Gastroesophageal sphincter (tissue), 4 donors: Measurements from ENCODE around the gene CFAP53. TPM values are rescaled to one million over a fixed set of nuclear protein-coding genes. Genes with fewer than 3 reads are reported as not detected.

Source experiments
- ATAC-seq: fragments of 150-250 bp; one replicate; pipeline ENCODE4 v1.9.1; 2016; ENCODE audit warnings: mild to moderate bottlenecking, moderate library complexity
- H3K27ac ChIP-seq, 4 donors: fragments of 200-600 bp; sonication (generic) in 3 of 4; 1 replicate in 3 of 4; 2 replicates in 1 of 4; pipeline ENCODE4 v1.5.1; 2016 to 2019
- H3K27me3 ChIP-seq: fragments of 200-600 bp; sonication (generic); one replicate; pipeline ENCODE4 v1.5.1; 2019
- H3K36me3 ChIP-seq, 2 donors: fragments of 200-600 bp; sonication (generic); one replicate each; pipeline ENCODE4 v1.5.1; 2019; ENCODE audit warnings: control low read depth in 1 of 2
- H3K4me1 ChIP-seq, 3 donors: fragments of 200-600 bp; sonication (generic); 1 replicate in 2 of 3; 2 replicates in 1 of 3; pipeline ENCODE4 v1.5.1; 2016 to 2019; ENCODE audit warnings: control low read depth in 2 of 3
- H3K4me3 ChIP-seq, 2 donors: fragments of 200-600 bp; sonication (generic); one replicate each; pipeline ENCODE4 v1.5.1; 2019; ENCODE audit warnings: mild to moderate bottlenecking in 1 of 2, moderate library complexity in 1 of 2
- H3K9me3 ChIP-seq, 3 donors: fragments of 200-600 bp; sonication (generic); one replicate each; pipeline ENCODE4 v1.5.1; 2017 to 2019; ENCODE audit warnings: control low read depth in 2 of 3
- EP300 ChIP-seq: sonication (generic); formaldehyde crosslinking; IDR thresholded peaks from one replicate; pipeline ENCODE4 v1.6.1; 2017; ENCODE audit warnings: antibody characterized with exemption, mild to moderate bottlenecking
- POLR2A ChIP-seq, 2 donors: fragments of 450-650 bp; IDR thresholded peaks; one replicate each; pipeline ENCODE4 v1.6.1; 2017; ENCODE audit warnings: antibody characterized with exemption in 2 of 2, mild to moderate bottlenecking in 2 of 2, moderate library complexity in 1 of 2
- POLR2AphosphoS5 ChIP-seq: sonication (generic); formaldehyde crosslinking; IDR thresholded peaks from one replicate; pipeline ENCODE4 v1.6.1; 2017; ENCODE audit warnings: antibody characterized with exemption
- WGBS, 2 donors: methylation state at CpG; one replicate each; pipeline ENCODE4 v1.1.5; 2018; ENCODE audit warnings: low coverage in 1 of 2; 5-methylcytosine and 5-hydroxymethylcytosine counted together
- total RNA-seq, 4 donors: library from RNA; depleted of rRNA; stranded (reverse); fragments of >200 nt; gene quantifications; one replicate each; pipeline ENCODE4 v1.1.0, GENCODE V29; 2016
- TF ChIP-seq, protein P1 (sequence below), 4 experiments: fragments of 200-600 bp in 2 of 4; fragments of 450-650 bp in 2 of 4; sonication (generic) in 1 of 4; IDR thresholded peaks; one replicate each; pipeline ENCODE4 v1.5.1; 2017 to 2019; ENCODE audit warnings: antibody characterized with exemption in 4 of 4, mild to moderate bottlenecking in 2 of 4, moderate library complexity in 2 of 4

Gene CFAP53
- total RNA-seq, 4 donors from 2014 or later = 0.45 TPM; not detected in 3

- Histone ChIP-seq H3K27ac (peak within 1 kb of the TSS; percentile 55 to 96 (median 93)), H3K4me1 (peaks cover 0 to 41% (median 21%) of the 10 kb centered on the region in 3 donors), H3K4me3 (peak within 1 kb of the TSS; percentile 63 to 94), H3K36me3 (peaks cover 0 to 70% of the 10 kb centered on the region in 2 donors), H3K9me3 (no peaks in the 10 kb centered on the region), H3K27me3 (no peaks in the 10 kb centered on the region)
- ATAC-seq = peak; percentile 97
- whole genome bisulfite sequencing, 2 donors = 0% methylated on average over 19 of the region's 63 CpGs; no CpG with 5 or more reads in 1 of the 2 donors
- TF ChIP-seq, protein P1, sequence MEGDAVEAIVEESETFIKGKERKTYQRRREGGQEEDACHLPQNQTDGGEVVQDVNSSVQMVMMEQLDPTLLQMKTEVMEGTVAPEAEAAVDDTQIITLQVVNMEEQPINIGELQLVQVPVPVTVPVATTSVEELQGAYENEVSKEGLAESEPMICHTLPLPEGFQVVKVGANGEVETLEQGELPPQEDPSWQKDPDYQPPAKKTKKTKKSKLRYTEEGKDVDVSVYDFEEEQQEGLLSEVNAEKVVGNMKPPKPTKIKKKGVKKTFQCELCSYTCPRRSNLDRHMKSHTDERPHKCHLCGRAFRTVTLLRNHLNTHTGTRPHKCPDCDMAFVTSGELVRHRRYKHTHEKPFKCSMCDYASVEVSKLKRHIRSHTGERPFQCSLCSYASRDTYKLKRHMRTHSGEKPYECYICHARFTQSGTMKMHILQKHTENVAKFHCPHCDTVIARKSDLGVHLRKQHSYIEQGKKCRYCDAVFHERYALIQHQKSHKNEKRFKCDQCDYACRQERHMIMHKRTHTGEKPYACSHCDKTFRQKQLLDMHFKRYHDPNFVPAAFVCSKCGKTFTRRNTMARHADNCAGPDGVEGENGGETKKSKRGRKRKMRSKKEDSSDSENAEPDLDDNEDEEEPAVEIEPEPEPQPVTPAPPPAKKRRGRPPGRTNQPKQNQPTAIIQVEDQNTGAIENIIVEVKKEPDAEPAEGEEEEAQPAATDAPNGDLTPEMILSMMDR (IDR thresholded peaks at IDR 0.05) = peak in 3 of 4 experiments; percentile 28 to 57 (median 44)
- TF ChIP-seq POLR2A (IDR thresholded peaks at IDR 0.05) = peak; percentile 79 to 88
- TF ChIP-seq POLR2AphosphoS5 = peak; percentile 95
- no peak for TF ChIP-seq EP300
Observed at GRCh38 chr18:50281295-50281971, 15.1 kb upstream of the CFAP53 start, which contains the start of gene MBD1. TSS of gene MBD1 (minus strand) at chr18:50281523. CDS start at chr18:50279992, 1,531 bp downstream.

DNA sequence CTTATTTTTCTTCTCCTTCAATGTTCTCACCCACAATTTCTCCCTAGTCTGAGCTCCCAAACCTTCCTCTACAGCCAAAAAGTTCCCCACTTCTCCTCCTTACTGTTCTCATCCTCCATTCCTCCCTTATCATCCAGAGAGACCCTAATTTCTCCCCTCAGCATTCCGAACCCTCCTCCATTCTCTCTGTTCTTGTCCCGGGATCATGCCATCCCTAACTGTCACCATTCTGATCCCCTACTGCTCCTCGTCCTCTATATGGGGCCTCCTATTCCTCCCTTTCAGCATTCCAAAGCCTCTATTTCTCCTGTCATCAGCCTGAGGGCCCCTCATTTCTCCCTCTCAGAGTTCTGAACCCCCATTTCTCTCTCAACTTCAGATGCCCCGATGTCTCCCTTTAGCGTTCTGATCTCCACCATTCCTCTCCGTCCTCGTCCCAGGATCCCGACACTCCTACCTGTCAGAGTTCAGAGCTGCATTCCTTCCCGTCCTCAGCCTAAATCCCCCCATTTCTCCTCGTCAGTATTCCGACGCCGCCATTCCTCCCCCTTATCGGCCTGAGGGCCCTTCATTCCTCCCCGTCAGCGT, 14.5 kb upstream of the CFAP53 start:
- H3K4me3 ChIP-seq = peak overlapping the region; percentile 63 to 94
- TF ChIP-seq EP300 (no peak), POLR2A (IDR thresholded peaks at IDR 0.05) (no peak), POLR2AphosphoS5 (no peak)
- TF ChIP-seq, protein P1 (IDR thresholded peaks at IDR 0.05) = no peak
- H3K27me3 ChIP-seq = no peaks in the 10 kb centered on the region
- peaks cover 0 to 34% (median 21%) of the 10 kb centered on the region in 3 donors for H3K4me1 ChIP-seq
- no peaks in the 10 kb centered on the region for H3K9me3 ChIP-seq
- peak overlapping the region; percentile 55 to 96 (median 93) for H3K27ac ChIP-seq
- no peak for ATAC-seq
- peaks cover 0 to 73% of the 10 kb centered on the region in 2 donors for H3K36me3 ChIP-seq
- WGBS, 2 donors = 1 to 2% methylated on average over 16 of the region's 16 CpGs

DNA sequence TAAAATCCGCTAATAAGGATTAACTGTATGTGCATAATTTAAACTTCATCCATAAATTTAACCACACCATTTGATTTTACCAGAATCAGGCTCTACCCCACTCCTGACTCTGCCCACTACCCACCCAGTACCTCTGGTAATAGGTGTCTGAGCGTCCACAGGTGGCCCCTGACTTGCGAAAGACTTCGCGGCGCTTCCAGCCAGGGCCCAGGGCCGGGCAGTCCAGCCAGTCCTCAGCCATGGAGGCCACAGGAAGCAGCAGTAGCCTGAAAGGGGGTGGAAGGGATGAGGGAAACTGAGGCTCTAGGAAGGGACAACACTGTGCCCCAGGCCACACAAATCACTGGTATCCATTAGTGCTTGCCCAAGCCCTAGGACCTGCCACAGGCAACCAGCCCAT, 13.5 kb upstream of the CFAP53 start:
- TF ChIP-seq EP300 (no peak), POLR2AphosphoS5 (no peak), POLR2A (IDR thresholded peaks at IDR 0.05) (no peak)
- TF ChIP-seq, protein P1 (IDR thresholded peaks at IDR 0.05) = no peak
- 85 to 96% methylated on average over 2 of the region's 7 CpGs for WGBS, 2 donors
- Histone ChIP-seq H3K27me3 (no peaks in the 10 kb centered on the region), H3K27ac (peak overlapping the region in 1 of 4 donors; percentile 96), H3K4me3 (peak overlapping the region in 1 of 2 donors; percentile 94), H3K9me3 (no peaks in the 10 kb centered on the region), H3K4me1 (peaks cover 0 to 34% (median 21%) of the 10 kb centered on the region in 3 donors), H3K36me3 (peaks cover 0 to 73% of the 10 kb centered on the region in 2 donors)
- no peak for ATAC-seq

DNA sequence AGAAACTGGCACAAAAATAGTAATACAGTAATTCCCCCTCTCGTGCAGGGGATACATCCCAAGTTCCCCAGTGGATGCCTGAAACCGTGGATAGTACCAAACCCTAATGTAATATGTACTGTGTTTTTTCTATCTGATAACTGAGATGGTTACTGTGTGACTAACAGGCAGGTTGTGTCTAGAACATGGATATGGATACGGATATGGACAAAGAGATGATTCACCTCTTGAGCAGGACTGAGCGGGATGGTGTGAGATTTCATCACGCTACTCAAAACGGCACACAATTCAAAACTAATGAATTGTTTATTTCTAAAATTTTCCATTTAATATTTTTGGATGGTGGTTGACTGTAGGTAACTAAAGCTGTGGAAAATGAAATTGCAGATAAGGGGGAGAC, 11.6 kb upstream of the CFAP53 start:
- Histone ChIP-seq H3K4me1 (peaks cover 0 to 34% (median 21%) of the 10 kb centered on the region in 3 donors), H3K36me3 (peaks cover 0 to 73% of the 10 kb centered on the region in 2 donors), H3K9me3 (no peaks in the 10 kb centered on the region), H3K27me3 (no peaks in the 10 kb centered on the region), H3K27ac (no peak overlapping the region), H3K4me3 (no peak overlapping the region)
- no peak for ATAC-seq
- WGBS, 2 donors = 56 to 84% methylated on average over 2 to 6 of the region's 6 CpGs
- no peak for TF ChIP-seq POLR2AphosphoS5
- TF ChIP-seq EP300 = no peak
- TF ChIP-seq, protein P1 (IDR thresholded peaks at IDR 0.05) = no peak
- no peak for TF ChIP-seq POLR2A (IDR thresholded peaks at IDR 0.05)
